Endothelial cell of umbilical vein (primary cell): ENCODE data around the gene MAD2L2.

Experiments used
- FOS ChIP-seq: IDR thresholded peaks from 2 replicates; pipeline ENCODE4 v1.6.1; 2011; ENCODE audit warnings: mild to moderate bottlenecking, low read length, moderate library complexity, borderline replicate concordance; ENCODE audit not compliant: insufficient read depth
- POLR2A ChIP-seq: IDR thresholded peaks from 2 replicates; pipeline ENCODE4 v1.6.1; 2012; ENCODE audit warnings: low read depth, mild to moderate bottlenecking, control low read depth, low read length
- POLR2AphosphoS5 ChIP-seq: IDR thresholded peaks from 2 replicates; pipeline ENCODE4 v1.6.1; 2012; ENCODE audit warnings: low read depth, mild to moderate bottlenecking, control low read depth, low read length, moderate library complexity; ENCODE audit not compliant: insufficient read depth
- TF ChIP-seq, protein P1 (sequence below), 2 donors: IDR thresholded peaks; 1 replicate in 1 of 2; 2 replicates in 1 of 2; pipeline ENCODE4 v1.5.1; 2011; ENCODE audit warnings: low read length in 2 of 2, mild to moderate bottlenecking in 2 of 2, moderate library complexity in 2 of 2, control low read depth in 1 of 2, inconsistent platforms in 1 of 2, low read depth in 1 of 2; ENCODE audit not compliant: insufficient read depth in 1 of 2; ENCODE audit errors: extremely low read depth in 1 of 2

- TF ChIP-seq, protein P1, sequence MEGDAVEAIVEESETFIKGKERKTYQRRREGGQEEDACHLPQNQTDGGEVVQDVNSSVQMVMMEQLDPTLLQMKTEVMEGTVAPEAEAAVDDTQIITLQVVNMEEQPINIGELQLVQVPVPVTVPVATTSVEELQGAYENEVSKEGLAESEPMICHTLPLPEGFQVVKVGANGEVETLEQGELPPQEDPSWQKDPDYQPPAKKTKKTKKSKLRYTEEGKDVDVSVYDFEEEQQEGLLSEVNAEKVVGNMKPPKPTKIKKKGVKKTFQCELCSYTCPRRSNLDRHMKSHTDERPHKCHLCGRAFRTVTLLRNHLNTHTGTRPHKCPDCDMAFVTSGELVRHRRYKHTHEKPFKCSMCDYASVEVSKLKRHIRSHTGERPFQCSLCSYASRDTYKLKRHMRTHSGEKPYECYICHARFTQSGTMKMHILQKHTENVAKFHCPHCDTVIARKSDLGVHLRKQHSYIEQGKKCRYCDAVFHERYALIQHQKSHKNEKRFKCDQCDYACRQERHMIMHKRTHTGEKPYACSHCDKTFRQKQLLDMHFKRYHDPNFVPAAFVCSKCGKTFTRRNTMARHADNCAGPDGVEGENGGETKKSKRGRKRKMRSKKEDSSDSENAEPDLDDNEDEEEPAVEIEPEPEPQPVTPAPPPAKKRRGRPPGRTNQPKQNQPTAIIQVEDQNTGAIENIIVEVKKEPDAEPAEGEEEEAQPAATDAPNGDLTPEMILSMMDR (IDR thresholded peaks at IDR 0.05; ENCODE audit: extremely low read depth in 1 of 2, insufficient read depth in 1 of 2, low read depth in 1 of 2, low read length in 2 of 2) = peak; percentile 80 to 94
- no peak for TF ChIP-seq FOS
- TF ChIP-seq POLR2AphosphoS5 = peak; percentile 48
- TF ChIP-seq POLR2A = no peak
Measured at GRCh38 chr1:11650331-11650991, 30.5 kb downstream of the MAD2L2 start.
